HCT116 (cell line): ENCODE measurements around the gene ZNF2. TPM values are rescaled to one million over a fixed set of nuclear protein-coding genes. Genes with fewer than 3 reads are reported as not detected.

Experiments
- ATAC-seq: fragments of 200-7000 bp; cut with Tn5 transposase; 2 replicates; pipeline ENCODE4 v1.9.1; 2020; ENCODE audit warnings: mild to moderate bottlenecking, moderate library complexity
- BruUV-seq: library from RNA; stranded (reverse); fragments of 400-500 nt; replicated peaks from 2 replicates; lab custom pipeline; 2021; lab: Mats Ljungman, UMichigan
- CTCF ChIA-PET: fragments of 300-600 bp; sonication (Branson Sonifier 250); formaldehyde crosslinking; loops from one replicate; lab custom pipeline; 2021; ENCODE audit warnings: antibody characterized with exemption; lab: Charles Lee
- POLR2A ChIA-PET: fragments of 300-600, 350-600 bp; sonication (Branson Sonifier 250); formaldehyde crosslinking; loops from one replicate; lab custom pipeline; 2021; ENCODE audit warnings: antibody characterized with exemption; lab: Charles Lee
- RAD21 ChIA-PET, 2 experiments: fragments of 300-600 bp; sonication (Branson Sonifier 250); formaldehyde crosslinking; loops; one replicate each; lab custom pipeline; 2023; ENCODE audit warnings: low total read pairs in 2 of 2; ENCODE audit not compliant: uncharacterized antibody in 2 of 2, unreplicated experiment in 2 of 2, low non-redundant PET in 1 of 2; lab: Charles Lee
- DNase-seq: peaks from one replicate; pipeline ENCODE4 v3.0.0-alpha.2; 2010; ENCODE audit warnings: low read depth, low spot score
- H2AFZ ChIP-seq: fragments of 200-600 bp; shearing (Covaris generic), sonication (generic); 2 replicates; pipeline ENCODE4 v1.6.1; 2017; ENCODE audit warnings: low read depth, mixed run types, mixed read lengths, antibody characterized with exemption, low read length; ENCODE audit not compliant: poor library complexity, severe bottlenecking
- H3K27ac ChIP-seq: 2 replicates; pipeline ENCODE4 v1.5.1; 2012; ENCODE audit warnings: low read depth, low read length
- H3K27me3 ChIP-seq: fragments of 200-600 bp; sonication (generic); 2 replicates; pipeline ENCODE4 v1.6.1; 2016; ENCODE audit warnings: mixed run types, low read length, mixed read lengths; ENCODE audit not compliant: insufficient read depth
- H3K36me3 ChIP-seq, 2 experiments: fragments of 200-500 bp in 1 of 2; fragments of 200-600 bp in 1 of 2; sonication (Bioruptor generic) in 1 of 2; sonication (generic) in 1 of 2; 2 replicates each; pipeline versions ENCODE4 v1.5.1 to v1.6.1; 2014 to 2016; ENCODE audit warnings: low read length in 2 of 2, inconsistent platforms in 1 of 2, mixed read lengths in 1 of 2, mixed run types in 1 of 2; ENCODE audit not compliant: insufficient read depth in 2 of 2, control insufficient read depth in 1 of 2
- H3K4me1 ChIP-seq, 2 experiments: fragments of 200-600 bp in 1 of 2; sonication (generic) in 1 of 2; 2 replicates each; pipeline versions ENCODE4 v1.5.1 to v1.6.1; 2012 to 2017; ENCODE audit warnings: low read length in 2 of 2, inconsistent platforms in 1 of 2, mild to moderate bottlenecking in 1 of 2, mixed read lengths in 1 of 2, mixed run types in 1 of 2, moderate library complexity in 1 of 2; ENCODE audit not compliant: insufficient read depth in 2 of 2, control insufficient read depth in 1 of 2
- H3K4me2 ChIP-seq: fragments of 200-600 bp; sonication (generic); 2 replicates; pipeline ENCODE4 v1.6.1; 2017; ENCODE audit warnings: mixed run types, low read length, mixed read lengths
- H3K4me3 ChIP-seq, 2 experiments: fragments of 200-600 bp in 1 of 2; sonication (generic) in 1 of 2; replicated peaks in 1 of 2; 2 replicates each; pipeline ENCODE4 v1.5.1; 2011 to 2016; ENCODE audit warnings: low read length in 2 of 2, control low read depth in 1 of 2, low read depth in 1 of 2, mild to moderate bottlenecking in 1 of 2, mixed read lengths in 1 of 2, mixed run types in 1 of 2
- H3K79me2 ChIP-seq: fragments of 200-600 bp; sonication (generic); 2 replicates; pipeline ENCODE4 v1.6.1; 2017; ENCODE audit warnings: mild to moderate bottlenecking, mixed run types, low read length, moderate library complexity, mixed read lengths; ENCODE audit not compliant: insufficient read depth
- H3K9ac ChIP-seq: fragments of 200-600 bp; sonication (generic); 2 replicates; pipeline ENCODE4 v1.6.1; 2016; ENCODE audit warnings: low read length, mixed read lengths
- H3K9me2 ChIP-seq: fragments of 200-600 bp; sonication (generic), shearing (Covaris generic); 2 replicates; pipeline ENCODE4 v1.6.1; 2017; ENCODE audit warnings: mixed run types, mild to moderate bottlenecking, moderate library complexity; ENCODE audit not compliant: insufficient read depth
- H3K9me3 ChIP-seq, 2 experiments: fragments of 200-500 bp in 1 of 2; fragments of 200-600 bp in 1 of 2; sonication (Bioruptor generic) in 1 of 2; sonication (generic) in 1 of 2; 2 replicates each; pipeline ENCODE4 v1.6.1; 2014 to 2017; ENCODE audit warnings: low read length in 2 of 2, mixed read lengths in 2 of 2, inconsistent platforms in 1 of 2, low read depth in 1 of 2, mild to moderate bottlenecking in 1 of 2, mixed run types in 1 of 2, moderate library complexity in 1 of 2; ENCODE audit not compliant: control insufficient read depth in 1 of 2, insufficient read depth in 1 of 2
- H4K20me1 ChIP-seq: fragments of 200-600 bp; sonication (generic), shearing (Covaris generic); 2 replicates; pipeline ENCODE4 v1.6.1; 2017; ENCODE audit warnings: mixed run types, mild to moderate bottlenecking, moderate library complexity; ENCODE audit not compliant: insufficient read depth
- ELF1 ChIP-seq: IDR thresholded peaks from 2 replicates; pipeline ENCODE4 v1.6.1; 2012; ENCODE audit warnings: low read depth, borderline replicate concordance
- FOSL1 ChIP-seq: IDR thresholded peaks from 2 replicates; pipeline ENCODE4 v1.6.1; 2012; ENCODE audit warnings: low read depth
- RAD21 ChIP-seq: IDR thresholded peaks from 2 replicates; pipeline ENCODE4 v1.6.1; 2012; ENCODE audit warnings: low read depth, mild to moderate bottlenecking
- SP1 ChIP-seq: IDR thresholded peaks from 2 replicates; pipeline ENCODE4 v1.6.1; 2012; ENCODE audit warnings: low read depth
- SRF ChIP-seq: IDR thresholded peaks from 2 replicates; pipeline ENCODE4 v1.6.1; 2012; ENCODE audit warnings: low read depth
- TCF7L2 ChIP-seq: IDR thresholded peaks from 2 replicates; pipeline ENCODE4 v1.7.0; 2011; ENCODE audit warnings: borderline replicate concordance, inconsistent platforms; ENCODE audit not compliant: insufficient read depth, insufficient read length; ENCODE audit errors: extremely low read depth
- ZBTB33 ChIP-seq: IDR thresholded peaks from 2 replicates; pipeline ENCODE4 v1.6.1; 2011; ENCODE audit warnings: mild to moderate bottlenecking, low read length, moderate library complexity; ENCODE audit not compliant: insufficient replicate concordance; ENCODE audit errors: extremely low read depth
- ZNF274 ChIP-seq: fragments of 200-500 bp; sonication (Bioruptor generic); IDR thresholded peaks from 2 replicates; pipeline ENCODE4 v1.6.1; 2014; ENCODE audit warnings: mild to moderate bottlenecking, low read depth, low read length, inconsistent platforms
- intact Hi-C: fragments of 100-400 bp; cut with micrococcal nuclease; formaldehyde crosslinking; loops from 2 replicates; pipeline ENCODE4 v1.10.0; 2022
- total RNA-seq: library from RNA; stranded (reverse); gene quantifications from one replicate; pipeline ENCODE4 v1.2.1, GENCODE V29; 2021; ENCODE audit not compliant: unreplicated experiment

Gene ZNF2
- total RNA-seq, 1 experiment from 2014 or later, result 3.4 TPM

- peaks cover 20 to 32% of the 10 kb centered on the region in 2 experiments; a peak in 2 of 4 replicates for H3K9me3 ChIP-seq
- no peaks in the 10 kb centered on the region for H3K9me2 ChIP-seq
- DNase-seq (no peak), ATAC-seq (no peak)
- no peaks in the 10 kb centered on the region for H3K79me2 ChIP-seq
- BruUV-seq, result no TSS peak
- H4K20me1 ChIP-seq, result no peaks in the 10 kb centered on the region
- intact Hi-C loops, result no loop called here
- ChIA-PET CTCF (no interaction called here), POLR2A (no interaction called here), RAD21 (no interaction called here)
- no peak overlapping the region for H2AFZ ChIP-seq
- H3K4me2 ChIP-seq, result no peak overlapping the region
- H3K4me1 ChIP-seq, result no peaks in the 10 kb centered on the region
- no peak overlapping the region for H3K27ac ChIP-seq
- H3K27me3 ChIP-seq, result no peaks in the 10 kb centered on the region
- no peak overlapping the region for H3K4me3 ChIP-seq
- TF ChIP-seq FOSL1 (no peak), SP1 (no peak), ZBTB33 (no peak), ELF1 (no peak), TCF7L2 (no peak), ZNF274 (no peak), SRF (no peak), RAD21 (no peak)
- no peaks in the 10 kb centered on the region for H3K36me3 ChIP-seq
- no peak overlapping the region for H3K9ac ChIP-seq
These were observed 21.8 kb upstream of the ZNF2 start for GRCh38 chr2:95143838-95144237.
